Measurements from ENCODE around the gene TMEM9.

GRCh38 chr1:201198598-201198997 is 44.3 kb upstream of the TMEM9 start:
- TF ChIP-seq CTCF (conservative IDR thresholded peaks at IDR 0.05; ENCODE audit: low read length) (no peak), EZH2phosphoT487 (IDR thresholded peaks at IDR 0.05; ENCODE audit: borderline replicate concordance, low read depth, low read length) (no peak)

Measured in OCI-LY7 (cell line).